Activated CD4-positive, CD25-positive, alpha-beta regulatory T cell (primary cell): ENCODE data around the gene LGALS4.
"Not testable (repeated sequence)": the region's sequence is repeated elsewhere in the genome, so short reads cannot be mapped to it uniquely, and the experiment has no call there.

Experiments used
- DNase-seq, 4 experiments: peaks; one replicate each; lab custom pipeline; 2025; lab: John Stamatoyannopoulos, UW

The LGALS4 gene

GRCh38 chr19:38842439-38843174 lies 29.9 kb upstream of the LGALS4 start:
- DNase-seq, result peak in 2 of 4 experiments; percentile 18 to 27

GRCh38 chr19:38841787-38842438 lies 29.2 kb upstream of the LGALS4 start:
- DNase-seq, result peak in 2 of 4 experiments; percentile 10 to 14

GRCh38 chr19:38841180-38841766 lies 28.5 kb upstream of the LGALS4 start:
- no peak for DNase-seq

- DNase-seq, result no peak
Measured at GRCh38 chr19:38840583-38840968, 27.8 kb upstream of the LGALS4 start.

- DNase-seq, result no peak
Measured at GRCh38 chr19:38839816-38840582, 27.3 kb upstream of the LGALS4 start.

- no peak for DNase-seq
Measured at GRCh38 chr19:38838986-38839761, 26.4 kb upstream of the LGALS4 start.

GRCh38 chr19:38838208-38838985 lies 25.7 kb upstream of the LGALS4 start:
- peak in 1 of 4 experiments; percentile 32 for DNase-seq

- no peak for DNase-seq
Measured at GRCh38 chr19:38837656-38838121, 24.9 kb upstream of the LGALS4 start.

- DNase-seq, result no peak
Measured at GRCh38 chr19:38836983-38837626, 24.4 kb upstream of the LGALS4 start.

GRCh38 chr19:38836159-38836982 lies 23.6 kb upstream of the LGALS4 start:
- no peak for DNase-seq

GRCh38 chr19:38834590-38834989 lies 21.8 kb upstream of the LGALS4 start:
- no peak for DNase-seq

- no peak for DNase-seq
Measured at GRCh38 chr19:38834104-38834490, 21.4 kb upstream of the LGALS4 start.

GRCh38 chr19:38833092-38833425 lies 20.3 kb upstream of the LGALS4 start:
- no peak for DNase-seq

GRCh38 chr19:38831142-38831605 lies 18.4 kb upstream of the LGALS4 start:
- DNase-seq, result no peak

- no peak for DNase-seq
Measured at GRCh38 chr19:38830039-38830733, 17.4 kb upstream of the LGALS4 start.

- not testable (repeated sequence) for DNase-seq
Measured at GRCh38 chr19:38829203-38829602, 16.5 kb upstream of the LGALS4 start.

- no peak for DNase-seq
Measured at GRCh38 chr19:38826856-38827551, 14.3 kb upstream of the LGALS4 start.

- DNase-seq, result not testable (repeated sequence)
Measured at GRCh38 chr19:38825936-38826335, 13.2 kb upstream of the LGALS4 start.
